Fibroblast of the aortic adventitia (primary cell): ENCODE data around the gene EVI5L. TPM values are rescaled to one million over a fixed set of nuclear protein-coding genes. Genes with fewer than 3 reads are reported as not detected.

Source experiments
- DNase-seq: peaks from one replicate; pipeline ENCODE4 v3.0.0-alpha.2; 2010; ENCODE audit warnings: low read depth
- H3K4me3 ChIP-seq: 2 replicates; pipeline ENCODE4 v1.5.1; 2011; ENCODE audit warnings: low read depth, mild to moderate bottlenecking, control low read depth, low read length, moderate library complexity
- total RNA-seq: library from RNA; depleted of rRNA; stranded (reverse); fragments of >200 nt; gene quantifications from 2 replicates; pipeline ENCODE4 v1.2.3, GENCODE V29; 2012; ENCODE audit warnings: low replicate concordance
- TF ChIP-seq, protein P1 (sequence below): IDR thresholded peaks from 2 replicates; pipeline ENCODE4 v1.5.1; 2011; ENCODE audit warnings: mild to moderate bottlenecking, low read length, control low read depth, inconsistent platforms; ENCODE audit not compliant: insufficient read depth

EVI5L gene
- total RNA-seq, 1 donor: 16.6 TPM

DNA sequence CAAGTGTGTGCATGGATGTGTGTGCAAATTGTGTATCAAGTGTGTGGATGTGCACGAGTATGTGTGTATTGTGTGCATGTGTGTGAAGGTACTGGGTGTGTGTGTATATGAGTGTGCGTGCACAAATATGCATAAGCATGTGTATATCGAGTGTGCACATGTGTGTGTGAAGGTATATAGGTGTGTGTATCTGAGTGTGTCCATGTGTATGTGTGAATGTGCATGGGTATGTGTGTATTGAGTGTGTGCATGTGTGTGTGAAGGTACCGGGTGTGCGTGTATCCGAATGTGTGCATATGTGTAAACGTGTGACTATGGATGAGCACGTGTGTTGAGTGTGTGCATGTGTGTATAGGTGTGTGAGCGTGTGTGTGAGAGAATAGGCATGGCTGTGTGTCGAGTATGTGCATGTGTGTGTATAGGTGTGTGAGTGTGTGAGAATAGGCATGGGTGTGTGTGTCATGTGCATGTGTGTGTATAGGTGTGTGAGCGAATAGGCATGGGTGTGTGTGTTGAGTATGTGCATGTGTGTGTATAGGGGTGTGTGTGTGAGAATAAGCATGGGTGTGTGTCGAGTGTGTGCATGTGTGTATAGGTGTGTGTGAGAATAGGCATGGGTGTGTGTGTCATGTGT lies 12.8 kb downstream of the EVI5L start:
- TF ChIP-seq, protein P1, sequence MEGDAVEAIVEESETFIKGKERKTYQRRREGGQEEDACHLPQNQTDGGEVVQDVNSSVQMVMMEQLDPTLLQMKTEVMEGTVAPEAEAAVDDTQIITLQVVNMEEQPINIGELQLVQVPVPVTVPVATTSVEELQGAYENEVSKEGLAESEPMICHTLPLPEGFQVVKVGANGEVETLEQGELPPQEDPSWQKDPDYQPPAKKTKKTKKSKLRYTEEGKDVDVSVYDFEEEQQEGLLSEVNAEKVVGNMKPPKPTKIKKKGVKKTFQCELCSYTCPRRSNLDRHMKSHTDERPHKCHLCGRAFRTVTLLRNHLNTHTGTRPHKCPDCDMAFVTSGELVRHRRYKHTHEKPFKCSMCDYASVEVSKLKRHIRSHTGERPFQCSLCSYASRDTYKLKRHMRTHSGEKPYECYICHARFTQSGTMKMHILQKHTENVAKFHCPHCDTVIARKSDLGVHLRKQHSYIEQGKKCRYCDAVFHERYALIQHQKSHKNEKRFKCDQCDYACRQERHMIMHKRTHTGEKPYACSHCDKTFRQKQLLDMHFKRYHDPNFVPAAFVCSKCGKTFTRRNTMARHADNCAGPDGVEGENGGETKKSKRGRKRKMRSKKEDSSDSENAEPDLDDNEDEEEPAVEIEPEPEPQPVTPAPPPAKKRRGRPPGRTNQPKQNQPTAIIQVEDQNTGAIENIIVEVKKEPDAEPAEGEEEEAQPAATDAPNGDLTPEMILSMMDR: no peak
- DNase-seq: no peak
- H3K4me3 ChIP-seq: no peak overlapping the region

DNA sequence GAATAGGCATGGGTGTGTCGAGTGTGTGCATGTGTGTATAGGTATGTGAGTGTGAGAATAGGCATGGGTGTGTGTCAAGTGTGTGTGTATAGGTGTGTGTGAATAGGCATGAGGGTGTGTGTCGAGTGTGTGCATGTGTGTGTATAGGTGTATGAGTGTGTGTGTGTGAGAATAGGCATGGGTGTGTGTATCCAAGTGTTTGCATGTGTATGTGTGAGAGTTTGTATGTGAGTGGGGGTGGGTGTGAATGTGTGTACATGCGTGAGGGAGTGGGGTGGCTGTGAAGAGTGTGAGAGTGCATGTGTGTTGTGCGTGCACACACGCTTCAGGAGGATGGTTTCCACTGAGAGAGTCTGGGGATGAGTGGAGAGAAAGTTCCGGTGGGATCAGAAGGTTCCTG lies 13.5 kb downstream of the EVI5L start:
- TF ChIP-seq, protein P1: no peak
- DNase-seq: no peak
- H3K4me3 ChIP-seq: no peak overlapping the region

DNA sequence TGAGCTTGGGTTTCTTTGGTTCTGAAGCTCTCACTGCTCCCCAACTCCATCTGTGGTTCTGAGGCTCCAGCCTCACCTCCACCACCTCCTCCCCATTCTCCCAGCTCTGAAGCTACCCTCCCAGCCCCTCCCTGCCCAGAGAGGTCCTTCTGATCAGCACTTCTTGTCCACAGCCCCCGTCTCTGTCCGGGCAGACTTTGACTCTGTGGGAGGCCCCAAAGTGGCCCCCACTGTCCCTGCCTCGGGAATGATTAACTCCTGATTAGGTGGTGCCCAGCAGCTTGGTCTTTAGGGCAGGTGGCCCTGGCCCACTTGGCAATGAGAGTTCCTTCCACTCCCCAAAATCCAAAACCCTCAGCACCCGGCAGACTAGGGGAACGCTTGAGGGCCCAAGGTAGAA lies 14.4 kb downstream of the EVI5L start:
- TF ChIP-seq, protein P1: no peak
- DNase-seq: no peak
- H3K4me3 ChIP-seq: no peak overlapping the region

DNA sequence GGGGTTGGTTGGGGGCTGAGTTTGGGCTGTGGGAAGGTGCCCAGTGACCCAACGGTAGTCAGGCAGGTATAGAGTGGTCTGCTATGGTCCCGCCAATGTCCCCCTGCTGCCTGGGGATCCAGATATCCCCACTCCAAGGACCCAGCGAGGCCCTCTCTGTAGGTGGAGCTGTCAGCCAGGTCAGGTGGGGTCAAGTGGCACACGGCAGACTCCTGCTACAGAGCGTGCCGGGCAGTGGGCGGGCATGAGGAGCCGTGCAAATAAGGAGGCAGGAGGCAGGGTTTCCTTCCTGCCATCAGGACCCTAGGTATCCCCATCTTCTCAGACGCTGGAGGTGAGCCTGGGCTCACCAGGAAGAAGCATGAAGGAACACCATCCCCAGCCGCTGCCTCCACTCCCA lies 14.9 kb downstream of the EVI5L start:
- no peak for DNase-seq
- TF ChIP-seq, protein P1: no peak
- H3K4me3 ChIP-seq: no peak overlapping the region

DNA sequence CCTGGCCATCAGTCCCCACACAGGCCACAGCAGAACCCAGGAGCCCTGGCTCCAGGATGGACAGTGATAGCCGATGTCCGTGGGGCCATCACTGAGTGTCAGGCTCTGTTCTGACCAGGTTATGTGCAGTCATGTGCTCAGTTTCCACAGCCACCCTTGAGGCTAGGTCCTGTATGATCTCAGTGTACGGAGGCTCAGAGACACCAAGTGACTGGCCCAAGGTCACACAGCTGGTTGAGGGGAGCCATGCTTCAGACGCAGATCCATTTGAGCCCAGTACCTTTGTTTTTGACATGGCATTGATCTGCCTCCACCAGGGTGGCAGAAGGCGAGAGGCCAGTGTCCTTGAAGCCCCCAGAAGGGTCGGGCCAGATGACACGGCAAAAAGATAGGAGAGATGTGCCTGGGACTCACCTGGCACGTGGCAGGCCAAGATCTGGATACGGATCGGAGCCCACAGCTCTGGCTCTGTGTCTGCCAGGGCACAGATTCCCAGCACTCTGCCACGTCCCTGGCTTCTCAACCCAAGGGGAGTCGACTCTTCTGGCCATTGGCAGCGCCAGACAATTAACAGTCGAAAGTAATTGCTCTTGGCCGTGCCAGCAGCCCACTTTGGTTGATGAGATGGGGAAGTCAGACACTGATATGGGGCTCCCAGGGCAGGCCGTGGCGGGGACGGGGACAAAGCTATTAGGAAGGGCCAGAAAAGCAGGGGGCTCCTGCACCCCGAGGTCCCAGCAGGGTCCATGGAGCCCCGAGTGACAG lies 15.6 kb downstream of the EVI5L start:
- TF ChIP-seq, protein P1: no peak
- H3K4me3 ChIP-seq: no peak overlapping the region
- DNase-seq: no peak

DNA sequence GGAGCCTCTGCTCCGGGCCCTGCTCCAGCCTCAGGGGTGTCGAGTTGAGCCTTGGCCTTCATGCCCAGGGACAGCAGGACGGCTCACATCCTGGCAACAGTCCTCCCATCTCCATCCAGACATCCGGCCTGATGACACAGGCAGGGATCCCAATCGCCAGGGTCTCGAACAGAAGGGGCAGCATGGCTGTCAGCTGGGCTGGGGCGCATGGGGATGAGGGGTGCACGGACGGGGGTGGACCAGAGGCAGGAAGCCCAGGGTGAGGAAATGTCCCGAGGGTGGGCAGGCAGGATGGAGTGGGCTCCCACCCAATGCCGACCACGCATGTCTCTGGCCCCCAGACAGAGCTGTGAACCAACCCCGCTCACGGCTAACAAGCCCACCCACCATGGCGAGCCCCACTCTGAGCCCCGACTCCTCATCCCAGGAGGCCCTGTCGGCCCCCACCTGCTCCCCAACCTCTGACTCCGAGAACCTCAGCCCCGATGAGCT lies 16.2 kb downstream of the EVI5L start:
- no peak for DNase-seq
- H3K4me3 ChIP-seq: no peak overlapping the region
- TF ChIP-seq, protein P1: no peak

DNA sequence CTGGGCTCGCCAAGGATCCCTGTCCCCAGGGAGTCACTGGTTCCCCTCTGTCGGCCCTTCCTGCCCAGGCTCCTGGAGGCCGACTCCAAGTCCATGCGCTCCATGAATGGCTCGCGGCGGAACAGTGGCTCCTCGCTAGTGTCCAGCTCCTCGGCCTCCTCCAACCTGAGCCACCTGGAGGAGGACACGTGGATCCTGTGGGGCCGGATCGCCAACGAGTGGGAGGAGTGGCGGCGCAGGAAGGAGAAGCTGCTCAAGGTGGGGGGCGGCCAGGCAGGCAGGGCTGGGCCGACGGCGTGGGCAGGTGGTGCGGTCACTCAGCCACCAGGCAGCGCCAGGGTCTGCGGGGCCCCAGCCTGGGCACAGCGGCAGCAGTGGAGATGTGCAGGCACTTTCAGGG lies 17.6 kb downstream of the EVI5L start:
- TF ChIP-seq, protein P1: no peak
- no peak overlapping the region for H3K4me3 ChIP-seq
- no peak for DNase-seq
